K562 (cell line): ENCODE data around the gene CDC42BPB. TPM values are rescaled to one million over a fixed set of nuclear protein-coding genes. Genes with fewer than 3 reads are reported as not detected.

Experiments
- ATAC-seq: fragments of 200-7000 bp; cut with Tn5 transposase; 3 replicates; pipeline ENCODE4 v1.9.1; 2020; ENCODE audit warnings: moderate library complexity
- BruUV-seq: library from RNA; stranded (reverse); fragments of 400-500 nt; replicated peaks from 2 replicates; lab custom pipeline; 2021; lab: Mats Ljungman, UMichigan
- CTCF ChIA-PET: fragments of 300-600 bp; formaldehyde crosslinking; extraction: SDS; loops from one replicate; lab custom pipeline; 2021; ENCODE audit warnings: low intra/inter-chr PET ratio; lab: Yijun Ruan, JAX
- POLR2A ChIA-PET: fragments of 300-600, 350-650 bp; sonication (Branson Sonifier 250); formaldehyde crosslinking; extraction: SDS; loops from one replicate; lab custom pipeline; 2021; ENCODE audit warnings: antibody characterized with exemption, inconsistent platforms; lab: Yijun Ruan, JAX
- DNase-seq, 4 experiments: peaks; one replicate each; pipeline versions ENCODE4 v3.0.0 to v3.0.0-alpha.2; 2011 to 2018; ENCODE audit warnings: low spot score in 3 of 4, mixed read lengths in 3 of 4; ENCODE audit errors: extremely low read depth in 1 of 4
- FAIRE-seq: peaks from 2 replicates; lab custom pipeline; 2011; peaks lifted over from hg19 to GRCh38; lab: Jason Lieb, UNC
- H2AFZ ChIP-seq: 2 replicates; pipeline ENCODE4 v1.6.0; 2011; ENCODE audit warnings: low read depth, low read length, control low read depth, inconsistent platforms
- H3K27ac ChIP-seq: fragments of 200-600 bp; 3 replicates; pipeline ENCODE4 v1.8.0; 2011; ENCODE audit warnings: low read depth, mild to moderate bottlenecking, control low read depth, inconsistent platforms, low read length, moderate library complexity, mixed read lengths; ENCODE audit errors: extremely low read depth
- H3K27me3 ChIP-seq, 2 experiments: fragments of 300-600 bp in 1 of 2; 2 replicates in 1 of 2; 3 replicates in 1 of 2; pipeline versions ENCODE4 v1.6.0 to v1.8.0; 2011; ENCODE audit warnings: inconsistent platforms in 2 of 2, low read length in 2 of 2, mild to moderate bottlenecking in 1 of 2, mixed read lengths in 1 of 2, moderate library complexity in 1 of 2; ENCODE audit not compliant: control insufficient read depth in 2 of 2, insufficient read depth in 2 of 2
- H3K36me3 ChIP-seq: fragments of 300-600 bp; 3 replicates; pipeline ENCODE4 v1.8.0; 2011; ENCODE audit warnings: mild to moderate bottlenecking, low read length, inconsistent platforms; ENCODE audit not compliant: control insufficient read depth, insufficient read depth
- H3K4me1 ChIP-seq, 2 experiments: fragments of 200-600 bp in 1 of 2; replicated peaks in 1 of 2; 2 replicates in 1 of 2; 3 replicates in 1 of 2; pipeline versions ENCODE4 v1.5.1 to v1.8.0; 2011; ENCODE audit warnings: inconsistent platforms in 2 of 2, low read length in 2 of 2, mild to moderate bottlenecking in 1 of 2, mixed read lengths in 1 of 2, moderate library complexity in 1 of 2; ENCODE audit not compliant: control insufficient read depth in 2 of 2, insufficient read depth in 2 of 2
- H3K4me2 ChIP-seq: 2 replicates; pipeline ENCODE4 v1.6.1; 2011; ENCODE audit warnings: low read length, control low read depth, inconsistent platforms, mixed read lengths; ENCODE audit not compliant: insufficient read depth
- H3K4me3 ChIP-seq: fragments of 200-600 bp; sonication (generic), shearing (Covaris generic); 2 replicates; pipeline ENCODE4 v1.5.1; 2016; ENCODE audit warnings: control low read depth, inconsistent platforms
- H3K79me2 ChIP-seq: fragments of 200-600 bp; 3 replicates; pipeline ENCODE4 v1.8.0; 2011; ENCODE audit warnings: low read length, inconsistent platforms; ENCODE audit not compliant: control insufficient read depth, insufficient read depth
- H3K9ac ChIP-seq, 2 experiments: 2 replicates each; pipeline versions ENCODE4 v1.6.0 to v1.6.1; 2011; ENCODE audit warnings: low read depth in 2 of 2, low read length in 2 of 2, control low read depth in 1 of 2, inconsistent platforms in 1 of 2, mild to moderate bottlenecking in 1 of 2, mixed read lengths in 1 of 2; ENCODE audit not compliant: insufficient read depth in 1 of 2
- H3K9me1 ChIP-seq: one replicate; pipeline ENCODE4 v1.6.0; 2011; ENCODE audit warnings: inconsistent platforms, mild to moderate bottlenecking, low read length, moderate library complexity; ENCODE audit not compliant: control insufficient read depth, insufficient read depth
- H3K9me3 ChIP-seq: replicated peaks from 2 replicates; pipeline ENCODE4 v1.5.1; 2011; ENCODE audit warnings: low read depth, low read length, inconsistent platforms; ENCODE audit not compliant: control insufficient read depth, insufficient read depth
- H4K20me1 ChIP-seq: replicated peaks from 2 replicates; pipeline ENCODE4 v1.6.1; 2011; ENCODE audit warnings: low read length, inconsistent platforms, mixed read lengths; ENCODE audit not compliant: control insufficient read depth, insufficient read depth
- HNRNPK ChIP-seq: fragments of 200-400 bp; formaldehyde crosslinking; IDR thresholded peaks from one replicate; pipeline ENCODE4 v1.6.1; 2018; ENCODE audit warnings: mild to moderate bottlenecking, low read depth, low read length; ENCODE audit not compliant: poor library complexity, severe bottlenecking
- ILK ChIP-seq: fragments of 450-650 bp; IDR thresholded peaks from 2 replicates; pipeline ENCODE4 v1.6.1; 2016; ENCODE audit warnings: missing genetic modification characterization, low read depth, mild to moderate bottlenecking, missing compliant biosample characterization, moderate library complexity, borderline replicate concordance
- ZNF174 ChIP-seq: fragments of 250-450 bp; sonication (Bioruptor Pico); IDR thresholded peaks from 2 replicates; pipeline ENCODE4 v1.4.0; 2020; ENCODE audit warnings: mild to moderate bottlenecking
- ZNF398 ChIP-seq: fragments of 250-450 bp; sonication (Bioruptor Pico); IDR thresholded peaks from 2 replicates; pipeline ENCODE4 v1.8.0; 2021; ENCODE audit warnings: moderate library complexity, mild to moderate bottlenecking, inconsistent platforms
- WGBS: fragments of 100-300 bp; shearing (Covaris generic); methylation state at CpG from one replicate; pipeline ENCODE4 v1.1.6; 2016; ENCODE audit warnings: low coverage, mixed read lengths; ENCODE audit not compliant: insufficient coverage; ENCODE audit errors: missing lambda C conversion rate; 5-methylcytosine and 5-hydroxymethylcytosine counted together
- in situ Hi-C: fragments of 300-500 bp; cut with MboI; formaldehyde crosslinking; loops from 4 replicates; pipeline ENCODE4 v1.15.0; 2018; ENCODE audit warnings: inconsistent platforms, mixed read lengths
- intact Hi-C: fragments of 100-400 bp; cut with micrococcal nuclease; formaldehyde crosslinking; loops from 2 replicates; pipeline ENCODE4 v1.14.2; 2022
- polyA plus RNA-seq, 8 experiments: library from polyadenylated mRNA; depleted of rRNA in 4 of 8; stranded (reverse) in 5 of 8; unstranded in 3 of 8; fragments of >200 nt; fragmentation: Nextera tagmentation in 2 of 8; fragmentation: Illumina TruSeq in 1 of 8; extraction: Ambion mirVana in 2 of 8; extraction: Trizol in 1 of 8; gene quantifications; 2 replicates each; pipeline versions ENCODE4 v1.2.1 to v1.2.3, GENCODE V29; 2011 to 2014; ENCODE audit warnings: inconsistent platforms in 1 of 8, missing spikeins in 1 of 8
- total RNA-seq, 7 experiments: library from RNA; depleted of rRNA in 6 of 7; stranded (reverse); fragments of >200 nt in 6 of 7; fragmentation: Illumina TruSeq in 2 of 7; extraction: Trizol in 2 of 7; gene quantifications; 2 replicates each; pipeline versions ENCODE4 v1.2.1 to v1.2.3, GENCODE V29; 2011 to 2021; ENCODE audit warnings: low replicate concordance in 1 of 7

The CDC42BPB gene
- total and polyA plus RNA-seq, 9 of the 15 experiments (the other 6 are each of a cell fraction or from before 2014, with no cell fraction given): 0.07 to 24.3 (median 12.6) TPM

DNA sequence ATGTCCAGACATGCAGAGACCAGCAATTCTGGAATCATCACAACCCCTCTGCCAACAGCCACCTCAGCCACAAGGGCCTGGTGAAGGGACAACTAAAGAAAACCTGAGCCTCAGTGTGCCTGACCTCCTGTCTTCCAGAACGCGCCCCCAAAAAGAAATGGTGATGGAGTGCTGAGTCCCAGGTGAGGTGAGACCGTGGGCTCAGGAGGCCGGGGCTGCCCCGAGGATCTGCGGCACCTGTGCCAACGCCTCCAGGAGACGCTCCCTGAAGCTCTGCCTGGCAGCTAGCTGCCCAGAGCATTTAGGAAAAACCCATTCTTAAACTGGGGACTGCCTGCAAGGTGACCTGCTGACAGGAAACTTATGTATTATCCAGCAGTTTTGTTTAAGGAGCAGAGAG lies 51.2 kb downstream of the CDC42BPB start:
- Histone ChIP-seq H3K27ac (no peak overlapping the region), H3K4me2 (no peak overlapping the region), H3K9ac (no peak overlapping the region), H4K20me1 (no peaks in the 10 kb centered on the region), H3K4me1 (peaks cover 5 to 27% of the 10 kb centered on the region in 2 experiments; a peak in 4 of 5 replicates), H3K27me3 (no peaks in the 10 kb centered on the region), H3K9me1 (no peaks in the 10 kb centered on the region)
- no TSS peak for BruUV-seq
- no peak for ATAC-seq
- 93% methylated on average over 5 of the region's 8 CpGs for WGBS
- DNase-seq: no peak
- CTCF ChIA-PET: no interaction called here
- TF ChIP-seq ZNF398 (CRISPR knock-in tag) (no peak), ZNF174 (no peak), ILK (tag) (no peak), HNRNPK (no peak)
- TF ChIP-seq, all 486 proteins: peak for 0
- Histone ChIP-seq H3K4me3 (no peak overlapping the region), H3K9me3 (no peaks in the 10 kb centered on the region), H2AFZ (no peak overlapping the region), H3K36me3 (0 out of 3 replicates have a peak, but pooled peaks cover 3% of the 10 kb centered on the region), H3K79me2 (no peaks in the 10 kb centered on the region)
- in situ Hi-C loops: no loop called here
- intact Hi-C loops: no loop called here
- POLR2A ChIA-PET: interaction anchor here (1.2 kb wide), 1 partner anchor 13 kb away, joined by 3 read pairs; no protein-coding TSS in a partner anchor
- no peak for FAIRE-seq
